Measurements from ENCODE around the gene GPX3. TPM values are rescaled to one million over a fixed set of nuclear protein-coding genes. Genes with fewer than 3 reads are reported as not detected.

Gene GPX3
- total RNA-seq, 2 experiments from 2014 or later: not detected

GRCh38 chr5:151047814-151048425 is 27.5 kb downstream of the GPX3 start:
- H3K4me1 Mint-ChIP-seq: peaks cover 15% of the 10 kb centered on the region
- peaks cover 35% of the 10 kb centered on the region for H3K36me3 Mint-ChIP-seq
- no peak overlapping the region for H3K4me3 Mint-ChIP-seq
- DNase-seq (peak; percentile 51), ATAC-seq (peak; percentile 61)
- no peaks in the 10 kb centered on the region for H3K27me3 Mint-ChIP-seq
- no peak overlapping the region for H3K27ac Mint-ChIP-seq
- CTCF ChIA-PET: interaction anchor here (0.9 to 7.3 kb wide), 20 partner anchors 10 to 487 kb away, joined by 3 to 182 read pairs (median 5); partner anchors contain the start of genes ANXA6 and TNIP1
- no peaks in the 10 kb centered on the region for H3K9me3 Mint-ChIP-seq (ENCODE audit: low read depth)

- ATAC-seq: no peak
- Mint-ChIP-seq H3K27ac (no peak overlapping the region), H3K36me3 (peaks cover 32% of the 10 kb centered on the region), H3K27me3 (no peaks in the 10 kb centered on the region), H3K4me3 (no peak overlapping the region), H3K9me3 (ENCODE audit: low read depth) (no peaks in the 10 kb centered on the region), H3K4me1 (peaks cover 14% of the 10 kb centered on the region)
- DNase-seq: no peak
- CTCF ChIA-PET: interaction anchor here (0.8 to 7.3 kb wide), 24 partner anchors 10 to 488 kb away, joined by 3 to 182 read pairs (median 4); partner anchors contain the start of genes ANXA6 and TNIP1
These were observed 28.1 kb downstream of the GPX3 start for GRCh38 chr5:151048526-151048925.

- H3K4me1 Mint-ChIP-seq: peaks cover 14% of the 10 kb centered on the region
- H3K36me3 Mint-ChIP-seq: peaks cover 21% of the 10 kb centered on the region
- no peaks in the 10 kb centered on the region for H3K27me3 Mint-ChIP-seq
- peak overlapping the region; percentile 9 for H3K27ac Mint-ChIP-seq
- DNase-seq (peak; percentile 85), ATAC-seq (peak; percentile 89)
- CTCF ChIA-PET: interaction anchor here (0.6 to 7.3 kb wide), 37 partner anchors 10 to 650 kb away, joined by 3 to 182 read pairs (median 5); partner anchors contain the start of genes ANXA6, GM2A and TNIP1
- no peaks in the 10 kb centered on the region for H3K9me3 Mint-ChIP-seq (ENCODE audit: low read depth)
- H3K4me3 Mint-ChIP-seq: no peak overlapping the region
These were observed 30.9 kb downstream of the GPX3 start for GRCh38 chr5:151051066-151051930.

- peaks cover 22% of the 10 kb centered on the region for H3K36me3 Mint-ChIP-seq
- ATAC-seq: peak; percentile 37
- CTCF ChIA-PET: interaction anchor here (0.6 to 7.3 kb wide), 38 partner anchors 11 to 651 kb away, joined by 3 to 182 read pairs (median 5); partner anchors contain the start of genes ANXA6, GM2A and TNIP1
These were observed 31.7 kb downstream of the GPX3 start for GRCh38 chr5:151051931-151052608.

GRCh38 chr5:151052836-151053235 is 32.4 kb downstream of the GPX3 start:
- Mint-ChIP-seq H3K9me3 (ENCODE audit: low read depth) (no peaks in the 10 kb centered on the region), H3K4me1 (peaks cover 14% of the 10 kb centered on the region), H3K27ac (no peak overlapping the region)

More at GRCh38 chr5:151051931-151052608, 31.7 kb downstream of the GPX3 start:
- Mint-ChIP-seq H3K27me3 (no peaks in the 10 kb centered on the region), H3K4me3 (no peak overlapping the region), H3K27ac (peak overlapping the region; percentile 9), H3K4me1 (peaks cover 14% of the 10 kb centered on the region), H3K9me3 (ENCODE audit: low read depth) (no peaks in the 10 kb centered on the region)
- DNase-seq: no peak

GRCh38 chr5:151053796-151054462 is 33.5 kb downstream of the GPX3 start:
- peaks cover 22% of the 10 kb centered on the region for H3K36me3 Mint-ChIP-seq

More at GRCh38 chr5:151052836-151053235, 32.4 kb downstream of the GPX3 start:
- DNase-seq (no peak), ATAC-seq (no peak)
- no peak overlapping the region for H3K4me3 Mint-ChIP-seq
- CTCF ChIA-PET: interaction anchor here (0.6 to 7.3 kb wide), 21 partner anchors 10 to 263 kb away, joined by 3 to 182 read pairs (median 8); partner anchors contain the start of genes ANXA6 and TNIP1
- H3K36me3 Mint-ChIP-seq: peaks cover 20% of the 10 kb centered on the region
- H3K27me3 Mint-ChIP-seq: no peaks in the 10 kb centered on the region

GRCh38 chr5:151054709-151055108 is 34.3 kb downstream of the GPX3 start:
- no peak for ATAC-seq
- peaks cover 24% of the 10 kb centered on the region for H3K4me1 Mint-ChIP-seq
- no peak for DNase-seq
- no peaks in the 10 kb centered on the region for H3K27me3 Mint-ChIP-seq
- no peak overlapping the region for H3K4me3 Mint-ChIP-seq
- H3K36me3 Mint-ChIP-seq: peaks cover 27% of the 10 kb centered on the region
- CTCF ChIA-PET: interaction anchor here (1.0 to 2.3 kb wide), 2 partner anchors 61 to 110 kb away, joined by 4 to 17 read pairs; no protein-coding TSS in a partner anchor
- no peak overlapping the region for H3K27ac Mint-ChIP-seq
- H3K9me3 Mint-ChIP-seq (ENCODE audit: low read depth): no peaks in the 10 kb centered on the region

More at GRCh38 chr5:151053796-151054462, 33.5 kb downstream of the GPX3 start:
- ATAC-seq (no peak), DNase-seq (no peak)
- Mint-ChIP-seq H3K9me3 (ENCODE audit: low read depth) (no peaks in the 10 kb centered on the region), H3K4me1 (peaks cover 16% of the 10 kb centered on the region), H3K4me3 (no peak overlapping the region), H3K27ac (no peak overlapping the region), H3K27me3 (no peaks in the 10 kb centered on the region)
- CTCF ChIA-PET: interaction anchor here (1.0 to 7.3 kb wide), 4 partner anchors 61 to 113 kb away, joined by 4 to 182 read pairs (median 47); no protein-coding TSS in a partner anchor

- Mint-ChIP-seq H3K4me1 (peaks cover 30% of the 10 kb centered on the region), H3K27ac (no peak overlapping the region), H3K9me3 (ENCODE audit: low read depth) (no peaks in the 10 kb centered on the region), H3K4me3 (no peak overlapping the region), H3K27me3 (no peaks in the 10 kb centered on the region), H3K36me3 (peaks cover 32% of the 10 kb centered on the region)
- DNase-seq (no peak), ATAC-seq (no peak)
- CTCF ChIA-PET: interaction anchor here (1.0 to 2.3 kb wide), 2 partner anchors 60 to 109 kb away, joined by 4 to 17 read pairs; no protein-coding TSS in a partner anchor
These were observed 34.9 kb downstream of the GPX3 start for GRCh38 chr5:151055336-151055735.

GRCh38 chr5:151056379-151057325 is 36.3 kb downstream of the GPX3 start:
- H3K4me1 Mint-ChIP-seq: peaks cover 34% of the 10 kb centered on the region
- H3K27ac Mint-ChIP-seq: no peak overlapping the region
- H3K9me3 Mint-ChIP-seq (ENCODE audit: low read depth): no peaks in the 10 kb centered on the region
- ATAC-seq (no peak), DNase-seq (no peak)
- peaks cover 37% of the 10 kb centered on the region for H3K36me3 Mint-ChIP-seq
- no peaks in the 10 kb centered on the region for H3K27me3 Mint-ChIP-seq
- CTCF ChIA-PET: interaction anchor here (1.1 to 2.3 kb wide), 2 partner anchors 59 to 108 kb away, joined by 3 to 17 read pairs; no protein-coding TSS in a partner anchor
- no peak overlapping the region for H3K4me3 Mint-ChIP-seq

- CTCF ChIA-PET: interaction anchor here (1.1 to 1.5 kb wide), 4 partner anchors 10 to 107 kb away, joined by 3 to 11 read pairs (median 5); no protein-coding TSS in a partner anchor
- Mint-ChIP-seq H3K9me3 (ENCODE audit: low read depth) (no peaks in the 10 kb centered on the region), H3K4me3 (no peak overlapping the region), H3K36me3 (peaks cover 46% of the 10 kb centered on the region), H3K27me3 (no peaks in the 10 kb centered on the region), H3K27ac (peak overlapping the region; percentile 10), H3K4me1 (peaks cover 29% of the 10 kb centered on the region)
- no peak for DNase-seq
- no peak for ATAC-seq
These were observed 37.9 kb downstream of the GPX3 start for GRCh38 chr5:151058301-151058700.

GRCh38 chr5:151058891-151059489 is 38.6 kb downstream of the GPX3 start:
- H3K36me3 Mint-ChIP-seq: peaks cover 47% of the 10 kb centered on the region
- H3K27me3 Mint-ChIP-seq: no peaks in the 10 kb centered on the region
- H3K4me1 Mint-ChIP-seq: peaks cover 31% of the 10 kb centered on the region
- CTCF ChIA-PET: interaction anchor here (1.0 to 1.5 kb wide), 4 partner anchors 11 to 112 kb away, joined by 3 to 11 read pairs (median 6); no protein-coding TSS in a partner anchor
- peak overlapping the region; percentile 77 for H3K27ac Mint-ChIP-seq
- no peaks in the 10 kb centered on the region for H3K9me3 Mint-ChIP-seq (ENCODE audit: low read depth)
- DNase-seq: no peak
- ATAC-seq: peak; percentile 21
- no peak overlapping the region for H3K4me3 Mint-ChIP-seq
